Measurements from ENCODE around the gene IFI30.

- TF ChIP-seq CTCF (conservative IDR thresholded peaks at IDR 0.05 in 1 of 2, IDR thresholded peaks at IDR 0.05 in 1 of 2; ENCODE audit: low read depth in 1 of 2, low read length in 2 of 2) (no peak), EZH2 (IDR thresholded peaks at IDR 0.05; ENCODE audit: low read length, missing control alignments) (no peak)
Observed at GRCh38 chr19:18191640-18192062, 18.0 kb downstream of the IFI30 start.

Data from fibroblast of lung (primary cell).